ENCODE results near the gene RPH3AL. TPM values are rescaled to one million over a fixed set of nuclear protein-coding genes. Genes with fewer than 3 reads are reported as not detected.

Gene RPH3AL
- total and polyA plus RNA-seq, 3 donors from 2014 or later: 4.4 to 13.5 (median 6.5) TPM

DNA sequence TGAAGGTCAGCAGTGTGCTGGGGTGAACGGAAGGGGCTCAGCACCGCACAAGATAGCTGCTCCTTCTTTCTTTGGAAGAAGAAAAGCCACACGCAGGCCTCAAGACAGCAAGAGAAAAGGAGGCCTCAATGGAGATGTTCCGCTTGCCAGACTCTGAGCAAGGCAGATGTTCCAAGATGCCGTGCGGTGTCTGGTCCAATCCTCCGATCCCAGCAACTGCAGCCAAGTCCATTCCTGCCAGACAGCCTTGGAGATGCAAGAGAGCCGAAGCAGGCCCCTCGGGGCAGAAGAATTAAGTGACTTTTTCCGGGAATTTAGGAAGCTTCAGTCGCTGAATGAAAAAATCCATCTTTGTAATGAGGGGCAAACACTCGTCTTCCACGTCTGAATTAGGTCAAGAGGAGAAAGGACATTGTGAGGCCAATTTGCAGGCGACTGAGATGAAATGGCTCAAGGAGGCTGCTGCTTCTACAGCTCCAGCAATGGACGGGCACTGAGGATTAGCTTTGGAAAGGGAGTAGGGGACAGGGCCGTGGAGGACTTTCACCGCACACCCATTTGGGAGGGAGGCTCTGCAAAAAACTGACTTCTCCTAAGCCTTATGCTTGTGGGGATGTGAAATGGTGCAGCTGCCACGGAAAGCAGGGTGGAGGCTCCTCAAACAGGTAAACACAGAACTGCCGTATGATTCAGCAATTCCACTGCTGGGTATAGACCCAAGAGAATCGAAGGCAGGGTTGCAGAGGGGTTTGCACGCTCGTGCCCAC is 44.7 kb downstream of the RPH3AL start:
- intact Hi-C loops (cut with DNase I; ENCODE audit: low total_unique reads): no loop called here
- peak; percentile 80 for DNase-seq
- no peak for TF ChIP-seq POLR2A (IDR thresholded peaks at IDR 0.05)
- TF ChIP-seq, protein P1, sequence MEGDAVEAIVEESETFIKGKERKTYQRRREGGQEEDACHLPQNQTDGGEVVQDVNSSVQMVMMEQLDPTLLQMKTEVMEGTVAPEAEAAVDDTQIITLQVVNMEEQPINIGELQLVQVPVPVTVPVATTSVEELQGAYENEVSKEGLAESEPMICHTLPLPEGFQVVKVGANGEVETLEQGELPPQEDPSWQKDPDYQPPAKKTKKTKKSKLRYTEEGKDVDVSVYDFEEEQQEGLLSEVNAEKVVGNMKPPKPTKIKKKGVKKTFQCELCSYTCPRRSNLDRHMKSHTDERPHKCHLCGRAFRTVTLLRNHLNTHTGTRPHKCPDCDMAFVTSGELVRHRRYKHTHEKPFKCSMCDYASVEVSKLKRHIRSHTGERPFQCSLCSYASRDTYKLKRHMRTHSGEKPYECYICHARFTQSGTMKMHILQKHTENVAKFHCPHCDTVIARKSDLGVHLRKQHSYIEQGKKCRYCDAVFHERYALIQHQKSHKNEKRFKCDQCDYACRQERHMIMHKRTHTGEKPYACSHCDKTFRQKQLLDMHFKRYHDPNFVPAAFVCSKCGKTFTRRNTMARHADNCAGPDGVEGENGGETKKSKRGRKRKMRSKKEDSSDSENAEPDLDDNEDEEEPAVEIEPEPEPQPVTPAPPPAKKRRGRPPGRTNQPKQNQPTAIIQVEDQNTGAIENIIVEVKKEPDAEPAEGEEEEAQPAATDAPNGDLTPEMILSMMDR (IDR thresholded peaks at IDR 0.05): no peak
- no peaks in the 10 kb centered on the region for H3K9me3 ChIP-seq
- H3K27ac ChIP-seq: no peak overlapping the region
- H3K27me3 ChIP-seq: no peaks in the 10 kb centered on the region
- H3K4me3 ChIP-seq: no peak overlapping the region
- H3K4me1 ChIP-seq: peaks cover 9% of the 10 kb centered on the region
- 62 to 65% methylated on average over 22 of the region's 22 CpGs for WGBS, 2 donors
- H3K36me3 ChIP-seq (ENCODE audit: low read depth, missing control alignments): no peaks in the 10 kb centered on the region

- H3K36me3 ChIP-seq (ENCODE audit: low read depth, missing control alignments): no peaks in the 10 kb centered on the region
- H3K9me3 ChIP-seq: no peaks in the 10 kb centered on the region
- peaks cover 9% of the 10 kb centered on the region for H3K4me1 ChIP-seq
- H3K27ac ChIP-seq: no peak overlapping the region
- TF ChIP-seq POLR2A (IDR thresholded peaks at IDR 0.05): no peak
- TF ChIP-seq, protein P1 (IDR thresholded peaks at IDR 0.05): no peak
- intact Hi-C loops (cut with DNase I; ENCODE audit: low total_unique reads): no loop called here
- H3K27me3 ChIP-seq: no peaks in the 10 kb centered on the region
- 79 to 90% methylated on average over 10 to 13 of the region's 16 CpGs for WGBS, 2 donors
- DNase-seq: no peak
- H3K4me3 ChIP-seq: no peak overlapping the region
Observed at GRCh38 chr17:307295-307691, 45.3 kb downstream of the RPH3AL start.

DNA sequence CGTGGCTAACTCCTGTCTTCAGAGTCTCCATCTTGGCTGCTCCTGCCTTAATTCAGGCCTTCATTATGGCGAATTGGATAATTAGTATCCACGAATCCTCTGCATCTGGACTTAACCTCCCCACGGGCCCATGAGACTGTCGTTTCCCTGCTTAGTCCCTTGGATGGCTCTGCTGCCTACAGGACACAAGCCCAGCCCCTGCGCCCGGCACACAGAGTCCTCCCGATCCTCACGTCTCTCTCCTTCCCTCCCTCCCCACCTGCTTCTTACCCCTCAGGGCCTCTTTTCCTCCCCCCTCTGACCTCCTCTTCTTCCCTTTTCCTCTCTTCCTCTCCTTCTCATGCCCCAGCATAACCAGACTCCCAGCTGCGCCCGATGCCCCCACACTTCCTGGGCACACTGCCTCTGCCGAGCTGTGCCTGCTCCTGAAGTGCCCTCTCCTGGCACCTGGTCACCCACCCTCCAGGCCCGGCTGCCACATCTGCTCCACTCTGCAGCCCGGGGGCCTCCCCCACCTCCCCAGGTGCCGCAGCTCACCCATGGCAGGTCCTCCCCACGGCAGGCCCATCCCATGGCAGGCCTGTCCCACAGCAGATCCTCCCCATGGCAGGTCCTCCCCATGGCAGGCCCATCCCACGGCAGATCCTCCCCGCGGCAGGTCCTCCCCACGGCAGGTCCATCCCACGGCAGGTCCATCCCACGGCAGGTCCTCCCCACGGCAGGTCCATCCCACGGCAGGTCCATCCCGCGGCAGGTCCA is 45.9 kb downstream of the RPH3AL start:
- TF ChIP-seq, protein P1 (IDR thresholded peaks at IDR 0.05): no peak
- TF ChIP-seq POLR2A (IDR thresholded peaks at IDR 0.05): no peak
- intact Hi-C loops (cut with DNase I; ENCODE audit: low total_unique reads): no loop called here
- no peak overlapping the region for H3K27ac ChIP-seq

DNA sequence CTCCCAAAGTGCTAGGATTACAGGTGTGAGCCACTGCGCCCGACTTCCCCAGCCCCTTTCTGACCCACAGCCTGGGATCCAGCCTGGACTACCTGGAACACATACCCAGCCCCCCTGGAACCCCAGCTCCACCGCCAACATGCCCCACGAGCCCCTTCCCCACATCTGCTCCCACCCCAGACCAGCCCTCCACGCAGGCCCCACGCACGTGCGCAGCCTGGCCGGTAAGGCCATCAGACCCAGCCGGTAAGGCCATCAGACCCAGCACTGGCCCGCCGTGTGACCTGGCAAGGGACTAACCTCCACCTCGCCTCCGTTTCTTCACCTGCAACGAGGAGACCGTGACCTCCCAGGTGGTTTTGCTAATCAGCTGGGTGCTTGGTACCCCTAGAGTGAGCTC is 46.5 kb downstream of the RPH3AL start:
- WGBS, 2 donors: 95 to 97% methylated on average over 14 to 16 of the region's 16 CpGs
- Histone ChIP-seq H3K27ac (no peak overlapping the region), H3K9me3 (no peaks in the 10 kb centered on the region), H3K4me1 (peaks cover 6% of the 10 kb centered on the region), H3K36me3 (ENCODE audit: low read depth, missing control alignments) (no peaks in the 10 kb centered on the region), H3K4me3 (no peak overlapping the region), H3K27me3 (no peaks in the 10 kb centered on the region)
- intact Hi-C loops (cut with DNase I; ENCODE audit: low total_unique reads): no loop called here
- no peak for TF ChIP-seq POLR2A (IDR thresholded peaks at IDR 0.05)
- TF ChIP-seq, protein P1 (IDR thresholded peaks at IDR 0.05): no peak
- DNase-seq: no peak

More for the DNA sequence above, 45.9 kb downstream of the RPH3AL start:
- DNase-seq: no peak
- Histone ChIP-seq H3K9me3 (no peaks in the 10 kb centered on the region), H3K27me3 (no peaks in the 10 kb centered on the region), H3K4me3 (no peak overlapping the region), H3K4me1 (peaks cover 9% of the 10 kb centered on the region), H3K36me3 (ENCODE audit: low read depth, missing control alignments) (no peaks in the 10 kb centered on the region)
- WGBS, 2 donors: 88 to 91% methylated on average over 19 to 25 of the region's 26 CpGs

Measured in testis (tissue), 3 donors.